ENCODE results near the gene DHODH. TPM values are rescaled to one million over a fixed set of nuclear protein-coding genes. Genes with fewer than 3 reads are reported as not detected.

Gene DHODH
- total RNA-seq, 1 experiment from 2014 or later, result 19.0 TPM

GRCh38 chr16:71961066-71962039 is 47.2 kb upstream of the DHODH start:
- ATAC-seq (peak; percentile 98), DNase-seq (ENCODE audit: low spot score) (peak; percentile 87)
- ChIA-PET POLR2A (interaction anchor here (0.5 kb wide), 2 partner anchors 53 to 88 kb away, joined by 3 to 6 read pairs; no protein-coding TSS in a partner anchor), CTCF (interaction anchor here (0.6 to 1.8 kb wide), 54 partner anchors 9 to 482 kb away, joined by 3 to 27 read pairs (median 4); partner anchors contain the start of genes CHST4, DHX38, IST1 and MARVELD3)
- Mint-ChIP-seq H3K36me3 (no peaks in the 10 kb centered on the region), H3K27ac (no peak overlapping the region), H3K4me1 (no peaks in the 10 kb centered on the region), H3K4me3 (no peak overlapping the region), H3K9me3 (no peaks in the 10 kb centered on the region), H3K27me3 (ENCODE audit: low read depth) (no peaks in the 10 kb centered on the region; the same call in 1 of the 2 replicates)
- TF ChIP-seq GTF2I (CRISPR knock-in tag; conservative IDR thresholded peaks at IDR 0.05) (0 out of 2 replicates have a peak, but pooled peaks have one; percentile 15), FOXK1 (CRISPR knock-in tag; IDR thresholded peaks at IDR 0.05) (0 out of 2 replicates have a peak, but pooled peaks have one; percentile 16), ARID4B (CRISPR knock-in tag; IDR thresholded peaks at IDR 0.05; ENCODE audit: borderline replicate concordance) (no peak), NFE2L1 (CRISPR knock-in tag; IDR thresholded peaks at IDR 0.05) (no peak), CTCF (IDR thresholded peaks at IDR 0.05) (peak; percentile 78)

GRCh38 chr16:71963125-71963875 is 45.2 kb upstream of the DHODH start:
- TF ChIP-seq CTCF (IDR thresholded peaks at IDR 0.05), result no peak
- no peak for TF ChIP-seq MYBL2 (CRISPR knock-in tag; IDR thresholded peaks at IDR 0.05)
- TF ChIP-seq PRDM15 (CRISPR knock-in tag; IDR thresholded peaks at IDR 0.05), result no peak
- TF ChIP-seq ZSCAN18 (CRISPR knock-in tag; IDR thresholded peaks at IDR 0.05), result no peak
- POLR2A ChIA-PET, result no interaction called here
- H3K36me3 Mint-ChIP-seq, result no peaks in the 10 kb centered on the region
- CTCF ChIA-PET, result no interaction called here
- ATAC-seq (no peak), DNase-seq (ENCODE audit: low spot score) (no peak)
- H3K4me3 Mint-ChIP-seq, result no peak overlapping the region
- no peaks in the 10 kb centered on the region for H3K4me1 Mint-ChIP-seq
- no peak overlapping the region for H3K27ac Mint-ChIP-seq
- H3K9me3 Mint-ChIP-seq, result no peaks in the 10 kb centered on the region
- H3K27me3 Mint-ChIP-seq (ENCODE audit: low read depth), result no peaks in the 10 kb centered on the region; the same call in 1 of the 2 replicates
